Hematopoietic multipotent progenitor cell (in vitro differentiated cells): ENCODE measurements around the gene OR6Q1. TPM values are rescaled to one million over a fixed set of nuclear protein-coding genes. Genes with fewer than 3 reads are reported as not detected.

Source experiments
- DNase-seq, 3 donors: peaks; one replicate each; pipeline ENCODE4 v3.0.0-alpha.2; 2011 to 2015; ENCODE audit warnings: low read depth in 2 of 3, low spot score in 2 of 3
- small RNA-seq: library from RNA; depleted of rRNA; stranded (forward); fragments of <200 nt; gene quantifications from one replicate; pipeline ENCODE3, GENCODE V24; 2012
- total RNA-seq: library from RNA; depleted of rRNA; stranded (reverse); fragments of >200 nt; gene quantifications from one replicate; pipeline ENCODE4 v1.2.3, GENCODE V29; 2012

Gene OR6Q1
- total RNA-seq, 1 donor = not detected

GRCh38 chr11:58057481-58057880 is 26.7 kb downstream of the OR6Q1 start:
- DNase-seq = no peak

- DNase-seq = no peak
Observed at GRCh38 chr11:58058276-58059006, 27.7 kb downstream of the OR6Q1 start.

GRCh38 chr11:58059007-58059350 is 28.2 kb downstream of the OR6Q1 start:
- no peak for DNase-seq

- no peak for DNase-seq
Observed at GRCh38 chr11:58060535-58060934, 29.8 kb downstream of the OR6Q1 start.

- no peak for DNase-seq
Observed at GRCh38 chr11:58060939-58061672, 30.4 kb downstream of the OR6Q1 start.

- no peak for DNase-seq
Observed at GRCh38 chr11:58061813-58062212, 31.1 kb downstream of the OR6Q1 start.

GRCh38 chr11:58067685-58068084 is 36.9 kb downstream of the OR6Q1 start:
- DNase-seq = no peak

- no peak for DNase-seq
Observed at GRCh38 chr11:58068655-58069054, 37.9 kb downstream of the OR6Q1 start.

- DNase-seq = no peak
Observed at GRCh38 chr11:58070585-58070984, 39.8 kb downstream of the OR6Q1 start.

GRCh38 chr11:58075781-58076180 is 45.0 kb downstream of the OR6Q1 start:
- no peak for DNase-seq

Small RNA genes lying within 50 kb of the gene (small RNA-seq; reads per million reads assigned to genes)
- not detected for gene RNU6-899P

Other genes starting within 250 kb of the OR6Q1 start
- under 0.01 TPM for gene OR9Q1, start 7.1 kb upstream of the OR6Q1 start, total RNA-seq
- gene OR9I1, start 94.6 kb downstream of the OR6Q1 start, total RNA-seq = not detected
- gene OR9Q2, start 158.1 kb downstream of the OR6Q1 start, total RNA-seq = not detected
- gene OR1S2, start 173.2 kb downstream of the OR6Q1 start, total RNA-seq = not detected
- gene OR1S1, start 181.8 kb downstream of the OR6Q1 start, total RNA-seq = not detected
- gene OR10Q1, start 198.0 kb downstream of the OR6Q1 start, total RNA-seq = not detected
- gene OR10W1, start 237.3 kb downstream of the OR6Q1 start, total RNA-seq = not detected